GM18868 (cell line): ENCODE results near the gene SGCD.
A peak's percentile ranks its signal among the peaks of the same experiment; 100 is the strongest.

Experiments used
- ATAC-seq: cut with Tn5 transposase; IDR thresholded peaks from one replicate; pipeline ENCODE4 v1.9.1; 2021; ENCODE audit warnings: mild to moderate bottlenecking, moderate library complexity; ENCODE audit not compliant: unreplicated experiment

Gene SGCD

DNA sequence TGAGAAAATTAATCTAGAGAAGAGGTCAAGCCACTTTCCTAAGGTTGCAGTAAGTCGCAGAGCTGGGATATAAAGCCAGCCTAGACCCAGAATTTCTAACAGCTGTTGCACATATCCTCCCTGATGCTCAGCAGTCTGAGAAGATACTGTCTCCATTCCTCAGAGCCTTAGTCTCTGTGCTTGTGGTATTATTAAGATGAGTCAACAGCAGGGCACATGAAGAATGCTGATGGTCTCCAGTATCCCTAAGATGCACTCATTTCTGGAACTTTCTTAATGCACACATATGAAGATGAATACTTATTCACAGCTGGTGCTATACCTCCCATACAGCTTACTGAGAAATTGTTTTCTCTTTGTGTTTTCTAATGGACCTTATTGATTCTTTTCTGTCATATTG lies 32.5 kb downstream of the SGCD start:
- ATAC-seq = no peak

GRCh38 chr5:156361436-156362109 lies 34.6 kb downstream of the SGCD start:
- ATAC-seq = no peak

DNA sequence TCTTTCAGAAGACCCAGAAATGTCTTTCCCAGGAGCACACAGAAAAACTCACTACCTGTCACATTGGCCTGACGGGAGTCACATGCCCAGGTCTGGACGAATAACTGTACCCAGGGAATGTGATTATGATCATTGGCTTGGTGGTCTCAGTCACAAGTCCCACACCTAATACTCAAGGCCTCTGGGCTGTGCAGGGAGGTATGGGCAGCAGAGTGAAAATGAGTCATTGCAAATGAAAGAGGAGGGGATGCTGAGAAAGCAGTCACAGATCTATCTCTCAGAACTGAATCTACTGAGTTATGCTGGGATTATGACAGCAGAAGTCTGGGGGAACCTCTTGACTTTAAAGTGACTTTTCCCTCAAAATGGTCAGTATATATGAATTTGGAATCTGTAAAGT lies 36.9 kb downstream of the SGCD start:
- no peak for ATAC-seq

- ATAC-seq = no peak
These were observed 39.6 kb downstream of the SGCD start for GRCh38 chr5:156366521-156366920.

- no peak for ATAC-seq
These were observed 40.6 kb downstream of the SGCD start for GRCh38 chr5:156367597-156367996.

DNA sequence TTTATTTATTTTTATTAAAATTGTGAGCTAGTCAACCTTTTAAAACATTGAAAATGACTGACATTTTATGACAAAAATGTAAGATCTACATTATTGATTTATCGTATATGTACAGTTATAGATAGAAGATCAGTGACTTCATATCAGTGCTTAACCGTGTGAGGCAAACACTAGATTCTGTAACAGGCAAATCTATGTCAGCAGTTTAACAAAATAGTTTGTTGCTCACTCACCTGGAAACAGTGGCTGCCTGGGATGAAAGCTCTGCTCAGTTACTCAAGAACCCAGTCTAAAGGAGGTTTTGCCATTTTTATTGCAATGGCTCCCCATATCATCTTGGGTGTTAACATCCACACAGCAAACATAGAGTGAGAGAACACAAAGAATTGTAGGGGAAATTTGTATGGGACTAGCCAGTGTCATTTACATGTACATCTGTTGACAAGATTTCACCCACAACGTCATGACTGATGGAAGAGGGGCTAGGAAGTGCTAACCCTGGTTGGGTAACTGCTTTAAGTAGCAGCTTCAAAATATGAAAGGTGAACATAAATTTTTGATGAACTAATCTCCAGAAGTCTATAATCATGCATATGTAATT lies 49.0 kb downstream of the SGCD start:
- peak; percentile 54 for ATAC-seq

GRCh38 chr5:156376751-156377150 lies 49.8 kb downstream of the SGCD start:
- ATAC-seq = peak; percentile 61

DNA sequence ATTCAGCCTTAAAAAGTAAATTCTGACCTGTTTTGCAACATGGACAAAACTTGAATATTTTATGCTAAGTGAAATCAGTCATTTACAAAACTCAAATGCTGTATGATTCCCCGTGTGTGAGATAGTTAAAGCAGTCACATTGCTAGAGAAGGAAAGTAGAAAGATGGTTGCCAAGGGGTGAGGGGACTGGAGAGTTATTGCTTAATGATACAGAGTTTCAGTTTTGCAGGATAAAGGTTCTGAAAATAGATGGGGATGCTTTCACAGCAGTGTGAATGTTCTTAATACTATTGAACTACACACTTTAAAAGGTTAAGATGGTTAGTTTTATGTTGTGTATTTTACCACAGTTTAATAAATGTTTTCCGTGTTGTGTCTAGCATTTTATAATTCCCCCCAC lies 51.2 kb downstream of the SGCD start:
- no peak for ATAC-seq

GRCh38 chr5:156379206-156379605 lies 52.2 kb downstream of the SGCD start:
- ATAC-seq = no peak

GRCh38 chr5:156380848-156381247 lies 53.9 kb downstream of the SGCD start:
- no peak for ATAC-seq

GRCh38 chr5:156383510-156384265 lies 56.7 kb downstream of the SGCD start:
- ATAC-seq = no peak

DNA sequence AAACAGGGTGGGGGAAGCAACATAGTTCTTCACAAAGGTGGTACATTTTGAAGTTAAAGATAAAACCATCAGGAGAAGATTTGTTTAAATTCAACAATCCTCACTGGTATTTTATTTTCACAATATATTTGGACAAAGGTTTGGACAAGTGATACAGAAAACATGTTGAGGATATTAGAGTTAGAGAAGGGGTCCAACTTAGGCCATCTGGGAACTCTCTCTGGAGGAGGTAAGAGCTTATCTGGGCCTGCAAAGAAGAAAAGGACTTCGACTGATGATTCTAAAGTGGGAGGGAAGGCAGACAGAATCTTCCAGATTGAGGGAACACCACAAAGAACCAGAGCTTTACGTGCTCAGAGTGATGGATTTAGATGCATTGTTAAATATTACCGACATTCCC lies 58.5 kb downstream of the SGCD start:
- ATAC-seq = no peak

- no peak for ATAC-seq
These were observed 60.0 kb downstream of the SGCD start for GRCh38 chr5:156386976-156387375.

GRCh38 chr5:156387391-156387790 lies 60.4 kb downstream of the SGCD start:
- no peak for ATAC-seq

DNA sequence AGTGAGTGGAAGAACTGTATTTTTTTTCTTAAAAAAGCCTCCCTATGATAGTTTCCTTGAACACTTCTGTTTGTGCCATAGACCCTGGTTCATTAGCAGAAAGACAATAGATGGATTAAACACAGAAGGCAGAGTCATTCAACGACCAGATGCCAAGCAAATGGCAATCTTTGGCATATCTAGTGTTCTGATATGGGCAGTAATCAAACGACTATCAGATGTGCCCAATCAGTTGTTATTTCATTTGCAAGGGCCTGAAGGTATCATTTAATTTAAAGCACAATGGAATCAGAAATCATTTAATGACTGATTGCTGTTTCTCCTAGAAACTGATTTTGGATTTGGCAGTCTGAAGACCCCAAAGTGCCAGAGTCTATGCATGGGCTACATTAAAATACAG lies 61.3 kb downstream of the SGCD start:
- ATAC-seq = no peak

DNA sequence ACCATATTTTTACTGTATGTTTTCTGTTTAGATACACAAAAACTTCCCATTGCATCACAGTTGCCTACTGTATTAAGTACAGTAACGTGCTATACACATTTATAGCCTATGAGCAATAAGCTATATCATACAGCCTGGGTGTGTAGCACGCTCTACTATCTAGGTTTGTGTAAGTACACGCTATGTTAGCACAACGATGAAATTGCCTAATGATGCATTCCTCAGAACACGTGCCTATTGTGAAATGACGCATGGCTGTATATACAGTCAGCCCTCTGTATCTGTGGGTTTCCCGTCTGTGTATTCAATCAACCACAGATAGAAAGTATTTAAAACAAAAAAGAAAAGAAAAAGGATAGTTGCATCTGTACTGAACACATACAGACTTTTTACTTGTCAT lies 64.2 kb downstream of the SGCD start:
- ATAC-seq = no peak

GRCh38 chr5:156393980-156394379 lies 67.0 kb downstream of the SGCD start:
- ATAC-seq = no peak

DNA sequence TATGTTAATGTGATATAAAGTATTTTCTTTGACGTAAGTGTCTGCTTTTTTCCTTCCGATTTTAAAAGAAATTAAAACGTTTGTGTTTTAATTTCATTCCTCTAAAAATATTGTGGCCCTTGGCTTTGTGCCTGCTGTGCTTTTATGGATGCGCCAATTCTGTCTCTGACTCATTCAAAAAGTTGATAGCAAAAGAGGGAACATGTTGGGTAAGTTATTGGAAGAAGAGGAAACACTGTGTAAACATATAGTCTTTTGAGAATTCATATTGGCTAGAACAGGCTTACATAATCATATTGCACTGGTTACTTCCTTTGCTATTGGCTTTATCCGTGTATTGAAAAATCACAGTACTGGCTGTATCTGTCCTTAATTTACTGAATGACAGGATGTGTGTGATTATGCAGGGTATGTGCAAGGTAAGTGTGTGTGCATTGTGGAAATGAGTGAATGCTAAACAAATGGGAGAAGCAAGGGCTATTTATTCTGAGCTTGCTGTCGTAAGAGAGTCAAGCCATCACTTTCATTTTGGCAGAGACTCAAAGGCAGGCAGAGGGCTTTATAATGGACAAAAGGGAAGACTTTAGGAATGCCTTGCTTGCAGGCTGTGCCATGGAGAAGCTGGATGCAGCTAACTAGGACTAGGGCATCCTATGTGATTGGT lies 67.8 kb downstream of the SGCD start:
- ATAC-seq = no peak

- no peak for ATAC-seq
These were observed 68.3 kb downstream of the SGCD start for GRCh38 chr5:156395306-156395675.

DNA sequence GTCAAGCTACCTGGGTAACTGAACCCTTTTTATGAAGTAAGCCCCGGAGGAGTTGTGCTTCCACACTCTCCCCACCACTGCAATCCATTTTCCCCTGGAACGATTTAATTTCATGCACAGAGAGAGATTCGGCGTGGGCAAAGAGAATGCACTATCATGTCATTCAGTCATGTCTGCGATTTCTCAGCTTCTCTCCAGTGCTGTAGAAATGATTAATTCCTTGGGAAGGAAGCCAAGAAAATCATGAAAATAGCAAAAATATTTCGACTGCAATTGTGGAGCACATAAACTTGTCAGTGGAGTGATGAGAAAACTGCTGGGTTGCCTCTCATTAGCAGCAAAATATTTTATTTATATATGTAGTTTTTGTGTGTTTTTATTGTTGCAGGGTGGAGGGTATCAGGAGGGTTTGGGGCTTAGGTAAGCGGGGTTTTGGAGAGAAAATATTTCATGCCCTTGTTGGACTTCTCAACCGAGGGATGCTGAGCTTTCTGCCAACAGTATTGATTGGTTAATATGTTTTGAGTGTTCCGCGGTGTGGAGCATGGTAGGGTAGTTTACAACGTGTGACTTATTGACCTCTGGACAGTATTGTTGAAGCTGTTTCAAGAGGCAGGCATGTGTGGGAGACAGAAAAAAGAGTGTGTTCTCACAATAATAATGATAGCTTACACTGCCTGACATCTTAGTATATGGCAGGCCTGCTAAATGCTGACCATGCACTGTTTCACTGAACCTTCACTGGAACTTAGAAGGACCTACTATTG lies 69.3 kb downstream of the SGCD start:
- ATAC-seq = no peak

DNA sequence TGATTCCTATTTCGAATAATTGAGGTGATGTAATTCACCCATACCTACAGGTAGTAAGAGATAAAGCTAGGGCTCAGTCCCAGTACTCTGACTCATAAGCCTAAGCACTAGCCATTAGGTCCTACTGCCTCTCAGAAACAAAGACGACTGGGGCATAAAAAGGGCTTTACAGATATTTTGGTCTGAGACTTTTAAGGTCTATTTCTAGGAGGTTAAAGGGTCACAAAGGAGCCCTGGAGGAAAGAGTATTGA lies 69.8 kb downstream of the SGCD start:
- ATAC-seq = no peak
